AG20443 (cell line): ENCODE data around the gene AIRE.
"Not testable (repeated sequence)": the region's sequence is repeated elsewhere in the genome, so short reads cannot be mapped to it uniquely, and the experiment has no call there.

Experiments used
- DNase-seq: peaks from one replicate; pipeline ENCODE4 v3.0.0; 2012; ENCODE audit warnings: low spot score, mixed read lengths

AIRE gene

GRCh38 chr21:44291936-44292811, 6.5 kb downstream of the AIRE start:
- no peak for DNase-seq

- no peak for DNase-seq
Measured at GRCh38 chr21:44292812-44293195, 7.1 kb downstream of the AIRE start.

- no peak for DNase-seq
Measured at GRCh38 chr21:44293551-44294231, 8.0 kb downstream of the AIRE start.

- peak; percentile 66 for DNase-seq
Measured at GRCh38 chr21:44294391-44295162, 8.9 kb downstream of the AIRE start.

- no peak for DNase-seq
Measured at GRCh38 chr21:44295163-44295573, 9.5 kb downstream of the AIRE start.

GRCh38 chr21:44295646-44296045, 10.0 kb downstream of the AIRE start:
- no peak for DNase-seq

- no peak for DNase-seq
Measured at GRCh38 chr21:44296103-44296519, 10.4 kb downstream of the AIRE start.

- DNase-seq, result no peak
Measured at GRCh38 chr21:44296916-44297315, 11.2 kb downstream of the AIRE start.

GRCh38 chr21:44297525-44298290, 12.0 kb downstream of the AIRE start:
- DNase-seq, result peak; percentile 94

- no peak for DNase-seq
Measured at GRCh38 chr21:44298301-44298700, 12.6 kb downstream of the AIRE start.

GRCh38 chr21:44299085-44299457, 13.4 kb downstream of the AIRE start:
- DNase-seq, result no peak

- DNase-seq, result peak; percentile 96
Measured at GRCh38 chr21:44299458-44300261, 14.0 kb downstream of the AIRE start, which contains the start of gene PFKL. Gene PFKL, plus strand, starts transcription at chr21:44300053. Its CDS starts 53 bp downstream, at chr21:44300106.

GRCh38 chr21:44300262-44300959, 14.7 kb downstream of the AIRE start:
- DNase-seq, result peak; percentile 92

- DNase-seq, result no peak
Measured at GRCh38 chr21:44301141-44301540, 15.5 kb downstream of the AIRE start.

- no peak for DNase-seq
Measured at GRCh38 chr21:44301961-44302406, 16.3 kb downstream of the AIRE start.

GRCh38 chr21:44302573-44303401, 17.1 kb downstream of the AIRE start:
- not testable (repeated sequence) for DNase-seq

- DNase-seq, result no peak
Measured at GRCh38 chr21:44303490-44303981, 17.9 kb downstream of the AIRE start.

GRCh38 chr21:44304011-44304616, 18.4 kb downstream of the AIRE start:
- no peak for DNase-seq

- peak; percentile 67 for DNase-seq
Measured at GRCh38 chr21:44304877-44305293, 19.2 kb downstream of the AIRE start.
